IMR-90 (cell line): ENCODE measurements around the gene CNKSR3. TPM values are rescaled to one million over a fixed set of nuclear protein-coding genes. Genes with fewer than 3 reads are reported as not detected.

Experiments
- ATAC-seq: fragments of 200-7000 bp; cut with Tn5 transposase; 2 replicates; pipeline ENCODE4 v1.9.1; 2020; ENCODE audit warnings: low read depth, mild to moderate bottlenecking, moderate library complexity
- BruUV-seq: library from RNA; stranded (reverse); fragments of 400-500 nt; replicated peaks from 2 replicates; lab custom pipeline; 2021; lab: Mats Ljungman, UMichigan
- CTCF ChIA-PET: fragments of 300-600 bp; formaldehyde crosslinking; extraction: SDS; loops from one replicate; lab custom pipeline; 2021; ENCODE audit warnings: antibody characterized with exemption; lab: Yijun Ruan, JAX
- POLR2A ChIA-PET: fragments of 300-600 bp; sonication (Branson Sonifier 250); formaldehyde crosslinking; loops from one replicate; lab custom pipeline; 2022; ENCODE audit warnings: antibody characterized with exemption; ENCODE audit not compliant: unreplicated experiment; lab: Charles Lee
- DNase-seq: peaks from one replicate; pipeline ENCODE4 v3.0.0; 2013
- H2AFZ ChIP-seq: replicated peaks from 2 replicates; pipeline ENCODE3; 2013; ENCODE audit warnings: low read length, mild to moderate bottlenecking; ENCODE audit not compliant: poor library complexity
- H2AK5ac ChIP-seq: 2 replicates; pipeline ENCODE4 v1.6.1; 2013; ENCODE audit warnings: low read depth, low read length, inconsistent platforms
- H2AK9ac ChIP-seq: replicated peaks from 2 replicates; pipeline ENCODE3; 2013; ENCODE audit warnings: mild to moderate bottlenecking, low read depth, low read length, moderate library complexity; ENCODE audit not compliant: poor library complexity
- H2BK120ac ChIP-seq: 2 replicates; pipeline ENCODE4 v1.6.1; 2013; ENCODE audit warnings: low read depth, low read length, inconsistent platforms
- H2BK15ac ChIP-seq: 3 replicates; pipeline ENCODE4 v1.6.1; 2013; ENCODE audit warnings: low read depth, low read length, inconsistent platforms
- H2BK20ac ChIP-seq: 2 replicates; pipeline ENCODE4 v1.6.1; 2013; ENCODE audit warnings: low read depth, mild to moderate bottlenecking, inconsistent platforms, low read length, moderate library complexity
- H2BK5ac ChIP-seq: 2 replicates; pipeline ENCODE4 v1.6.1; 2013; ENCODE audit warnings: mild to moderate bottlenecking, low read depth, low read length, inconsistent platforms; ENCODE audit not compliant: poor library complexity, severe bottlenecking
- H3K14ac ChIP-seq: replicated peaks from 2 replicates; pipeline ENCODE4 v1.6.1; 2013; ENCODE audit warnings: low read depth, low read length, inconsistent platforms
- H3K18ac ChIP-seq: 2 replicates; pipeline ENCODE4 v1.6.1; 2013; ENCODE audit warnings: low read depth, low read length, control low read depth
- H3K23ac ChIP-seq: 2 replicates; pipeline ENCODE4 v1.6.1; 2013; ENCODE audit warnings: low read depth, low read length, inconsistent platforms
- H3K27ac ChIP-seq: 2 replicates; pipeline ENCODE4 v1.5.1; 2013; ENCODE audit warnings: mild to moderate bottlenecking, control low read depth, low read length; ENCODE audit not compliant: insufficient read depth
- H3K27me3 ChIP-seq: 2 replicates; pipeline ENCODE4 v1.6.1; 2013; ENCODE audit warnings: low read length; ENCODE audit not compliant: control insufficient read depth, insufficient read depth
- H3K36me3 ChIP-seq: 2 replicates; pipeline ENCODE4 v1.6.1; 2013; ENCODE audit warnings: low read length, mixed read lengths; ENCODE audit not compliant: control insufficient read depth, insufficient read depth
- H3K4ac ChIP-seq: 2 replicates; pipeline ENCODE4 v1.6.1; 2013; ENCODE audit warnings: low read depth, low read length, inconsistent platforms
- H3K4me1 ChIP-seq: 2 replicates; pipeline ENCODE4 v1.6.1; 2013; ENCODE audit warnings: low read length, mixed read lengths; ENCODE audit not compliant: control insufficient read depth, insufficient read depth
- H3K4me2 ChIP-seq: 2 replicates; pipeline ENCODE4 v1.6.1; 2013; ENCODE audit warnings: low read depth, mild to moderate bottlenecking, control low read depth, low read length, moderate library complexity
- H3K4me3 ChIP-seq: 2 replicates; pipeline ENCODE4 v1.5.1; 2013; ENCODE audit warnings: low read depth, mild to moderate bottlenecking, control low read depth, low read length, moderate library complexity; ENCODE audit not compliant: insufficient read depth
- H3K56ac ChIP-seq: 2 replicates; pipeline ENCODE4 v1.6.1; 2013; ENCODE audit warnings: low read length, inconsistent platforms; ENCODE audit not compliant: insufficient read depth; ENCODE audit errors: extremely low read depth
- H3K79me1 ChIP-seq, 2 experiments: 2 replicates each; pipeline ENCODE4 v1.6.1; 2013; ENCODE audit warnings: low read length in 2 of 2, inconsistent platforms in 1 of 2, low read depth in 1 of 2
- H3K9ac ChIP-seq: 2 replicates; pipeline ENCODE4 v1.6.1; 2013; ENCODE audit warnings: low read depth, low read length, control low read depth
- H3K9me1 ChIP-seq: 2 replicates; pipeline ENCODE4 v1.6.1; 2013; ENCODE audit warnings: low read length, inconsistent platforms; ENCODE audit not compliant: insufficient read depth
- H3K9me3 ChIP-seq: 2 replicates; pipeline ENCODE4 v1.6.1; 2013; ENCODE audit warnings: low read length; ENCODE audit not compliant: control insufficient read depth, insufficient read depth
- H4K20me1 ChIP-seq: 2 replicates; pipeline ENCODE4 v1.6.1; 2013; ENCODE audit warnings: low read length, inconsistent platforms; ENCODE audit not compliant: insufficient read depth
- H4K5ac ChIP-seq: 2 replicates; pipeline ENCODE4 v1.6.1; 2013; ENCODE audit warnings: mild to moderate bottlenecking, low read depth, low read length, control low read depth
- H4K8ac ChIP-seq, 2 experiments: 2 replicates each; pipeline ENCODE4 v1.6.1; 2013; ENCODE audit warnings: low read depth in 2 of 2, low read length in 2 of 2, control low read depth in 1 of 2, inconsistent platforms in 1 of 2
- H4K91ac ChIP-seq: 2 replicates; pipeline ENCODE4 v1.6.1; 2013; ENCODE audit warnings: low read depth, low read length, inconsistent platforms; ENCODE audit not compliant: insufficient read depth
- MAFK ChIP-seq: IDR thresholded peaks from 2 replicates; pipeline ENCODE4 v1.6.1; 2012; ENCODE audit warnings: low read depth, low read length, improper control_type of control experiment
- POLR2A ChIP-seq: IDR thresholded peaks from 2 replicates; pipeline ENCODE4 v1.6.1; 2012; ENCODE audit warnings: mild to moderate bottlenecking, low read depth, low read length
- WGBS, 2 experiments: methylation state at CpG; one replicate each; pipeline versions ENCODE4 v1.1.5 to v1.1.7; 2013; ENCODE audit warnings: missing lambda C conversion rate in 2 of 2; ENCODE audit not compliant: insufficient read length in 1 of 2; ENCODE audit errors: extremely low coverage in 2 of 2; 5-methylcytosine and 5-hydroxymethylcytosine counted together
- dilution Hi-C: fragments of 300-500 bp; cut with HindIII; formaldehyde crosslinking; loops from one replicate; pipeline ENCODE4 v1.14.3; 2018; ENCODE audit warnings: low sequenced_read_pairs; ENCODE audit not compliant: unreplicated experiment
- in situ Hi-C: fragments of 300-500 bp; cut with MboI; formaldehyde crosslinking; loops from 3 replicates; pipeline ENCODE4 v1.14.3; 2019; ENCODE audit warnings: low sequenced_read_pairs, inconsistent platforms, mixed read lengths
- intact Hi-C: fragments of 100-400 bp; cut with micrococcal nuclease; formaldehyde crosslinking; loops from 2 replicates; pipeline ENCODE4 v1.10.0; 2022
- polyA plus RNA-seq, 3 experiments: library from polyadenylated mRNA; depleted of rRNA; stranded (reverse); fragments of >200 nt; gene quantifications; 2 replicates each; pipeline ENCODE4 v1.2.3, GENCODE V29; 2012; ENCODE audit warnings: low replicate concordance in 1 of 3
- total RNA-seq: library from RNA; depleted of rRNA; stranded (reverse); fragments of >200 nt; gene quantifications from 2 replicates; pipeline ENCODE4 v1.2.3, GENCODE V29; 2012
- TF ChIP-seq, protein P1 (sequence below): fragments of 150-350 bp; IDR thresholded peaks from 2 replicates; pipeline ENCODE4 v1.6.1; 2017; ENCODE audit warnings: mild to moderate bottlenecking, antibody characterized with exemption, low read length, low read depth

Gene CNKSR3
- total and polyA plus RNA-seq, 2 of the 4 experiments (the other 2 are of a cell fraction): 6.7 to 15.8 TPM

DNA sequence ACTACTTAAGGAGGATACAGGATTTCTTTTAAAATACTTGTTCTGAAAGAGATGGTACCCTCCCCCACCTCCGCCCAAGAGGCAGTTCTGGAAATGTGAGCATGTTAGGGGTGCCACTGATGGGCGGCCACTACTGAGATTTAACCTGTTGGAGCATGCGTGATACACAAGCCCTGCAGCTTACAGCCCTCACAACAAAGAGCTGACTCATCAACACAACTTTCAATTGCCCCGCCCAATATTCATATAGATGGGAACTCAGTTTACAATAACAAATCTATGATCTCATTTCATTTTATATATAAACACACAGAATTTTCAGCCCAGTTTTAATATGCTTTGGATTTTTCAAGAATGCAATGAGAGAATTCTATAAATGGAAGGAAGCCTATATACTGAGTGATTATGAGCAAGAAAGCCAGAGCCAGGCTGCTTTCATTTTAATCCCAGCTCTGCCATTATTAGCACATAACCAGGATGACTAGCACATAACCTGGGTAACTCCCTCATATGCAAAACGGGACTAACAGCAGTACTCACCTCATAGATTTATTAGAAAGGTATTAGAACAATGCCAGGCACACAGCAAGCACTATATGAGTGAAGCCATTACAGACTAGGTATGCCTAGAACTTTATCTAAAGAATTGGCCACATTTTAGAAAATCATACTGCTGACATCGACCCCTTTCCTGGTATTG lies 108.3 kb downstream of the CNKSR3 start:
- intact Hi-C loops: loop anchor here (2.0 to 5.0 kb wide), 2 partner anchors 15 to 125 kb away; no protein-coding TSS in a partner anchor
- Histone ChIP-seq H3K9me3 (peaks cover 3% of the 10 kb centered on the region), H3K4me2 (no peak overlapping the region)

More for the DNA sequence above, 108.3 kb downstream of the CNKSR3 start:
- H3K79me1 ChIP-seq: peaks cover 4 to 26% of the 10 kb centered on the region in 2 experiments; a peak in 3 of 4 replicates
- H3K36me3 ChIP-seq: peaks cover 14% of the 10 kb centered on the region
- H3K14ac ChIP-seq: no peak overlapping the region; the same call in 1 of the 2 replicates
- H3K9me1 ChIP-seq: peaks cover 17% of the 10 kb centered on the region; the same call in 1 of the 2 replicates
- no peak overlapping the region for H3K4me3 ChIP-seq
- no peak overlapping the region for H2BK5ac ChIP-seq
- H4K91ac ChIP-seq: peak overlapping the region; percentile 6; the same call in 1 of the 2 replicates
- peak overlapping the region; percentile 44 for H3K18ac ChIP-seq
- DNase-seq (peak; percentile 42), ATAC-seq (no peak; the same call in 1 of the 2 replicates)
- no CpG with 5 or more reads among the region's 6 CpGs for WGBS, 2 experiments
- TF ChIP-seq POLR2A: no peak
- peak; percentile 71; the same call in 1 of the 2 replicates for TF ChIP-seq MAFK
- TF ChIP-seq, protein P1, sequence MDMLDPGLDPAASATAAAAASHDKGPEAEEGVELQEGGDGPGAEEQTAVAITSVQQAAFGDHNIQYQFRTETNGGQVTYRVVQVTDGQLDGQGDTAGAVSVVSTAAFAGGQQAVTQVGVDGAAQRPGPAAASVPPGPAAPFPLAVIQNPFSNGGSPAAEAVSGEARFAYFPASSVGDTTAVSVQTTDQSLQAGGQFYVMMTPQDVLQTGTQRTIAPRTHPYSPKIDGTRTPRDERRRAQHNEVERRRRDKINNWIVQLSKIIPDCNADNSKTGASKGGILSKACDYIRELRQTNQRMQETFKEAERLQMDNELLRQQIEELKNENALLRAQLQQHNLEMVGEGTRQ: no peak
- H3K27ac ChIP-seq: no peak overlapping the region
- dilution Hi-C loops: no loop called here
- peak overlapping the region in 1 of 2 experiments; percentile 10; a peak in 2 of 4 replicates for H4K8ac ChIP-seq
- H2AFZ ChIP-seq: no peak overlapping the region
- H4K20me1 ChIP-seq: no peaks in the 10 kb centered on the region
- no peak overlapping the region for H3K23ac ChIP-seq
- no peak overlapping the region for H2AK5ac ChIP-seq
- H4K5ac ChIP-seq: no peak overlapping the region
- H2AK9ac ChIP-seq: no peak overlapping the region
- peak overlapping the region; percentile 36 for H2BK20ac ChIP-seq
- peaks cover 22% of the 10 kb centered on the region for H3K4me1 ChIP-seq
- in situ Hi-C loops: no loop called here
- H3K4ac ChIP-seq: peak overlapping the region; percentile 61
- no peak overlapping the region for H2BK15ac ChIP-seq
- no peak overlapping the region for H3K56ac ChIP-seq
- H3K27me3 ChIP-seq: no peaks in the 10 kb centered on the region
- no peak overlapping the region for H3K9ac ChIP-seq
- POLR2A ChIA-PET: no interaction called here
- H2BK120ac ChIP-seq: peak overlapping the region; percentile 23; the same call in 1 of the 2 replicates
- BruUV-seq: no TSS peak
- CTCF ChIA-PET: no interaction called here
